Endothelial cell (in vitro differentiated cells): ENCODE measurements around the gene PTGIR. TPM values are rescaled to one million over a fixed set of nuclear protein-coding genes. Genes with fewer than 3 reads are reported as not detected.

Source experiments
- DNase-seq: peaks from one replicate; pipeline ENCODE4 v3.0.0; 2021; ENCODE audit warnings: low spot score
- H3K27ac Mint-ChIP-seq: one replicate; pipeline ENCODE4 v1.8.0; 2021; ENCODE audit warnings: mixed read lengths, inconsistent platforms; ENCODE audit not compliant: unreplicated experiment
- H3K27me3 Mint-ChIP-seq: one replicate; pipeline ENCODE4 v1.8.0; 2021; ENCODE audit warnings: mild to moderate bottlenecking, moderate library complexity, mixed read lengths, inconsistent platforms; ENCODE audit not compliant: unreplicated experiment
- H3K36me3 Mint-ChIP-seq: one replicate; pipeline ENCODE4 v1.8.0; 2021; ENCODE audit warnings: mild to moderate bottlenecking, low read depth, mixed read lengths, inconsistent platforms; ENCODE audit not compliant: unreplicated experiment
- H3K4me1 Mint-ChIP-seq: one replicate; pipeline ENCODE4 v1.8.0; 2021; ENCODE audit warnings: mild to moderate bottlenecking, mixed read lengths, inconsistent platforms; ENCODE audit not compliant: unreplicated experiment
- H3K4me3 Mint-ChIP-seq: one replicate; pipeline ENCODE4 v1.8.0; 2021; ENCODE audit warnings: mild to moderate bottlenecking, mixed read lengths, inconsistent platforms; ENCODE audit not compliant: unreplicated experiment
- H3K9me3 Mint-ChIP-seq: one replicate; pipeline ENCODE4 v1.8.0; 2021; ENCODE audit warnings: mixed read lengths, inconsistent platforms; ENCODE audit not compliant: unreplicated experiment
- total RNA-seq: library from RNA; stranded (reverse); fragmentation: NEBNext Ultra II Directional; extraction: Animal tissue kit (Norgen Biotek cat#: 25700); gene quantifications from one replicate; pipeline ENCODE4 v1.2.1, GENCODE V29; 2021; ENCODE audit not compliant: unreplicated experiment
- TF ChIP-seq, protein P1 (sequence below): fragments of 200-600 bp; sonication (generic); IDR thresholded peaks from one replicate; pipeline ENCODE4 v1.5.0; 2021; ENCODE audit warnings: antibody characterized with exemption; ENCODE audit not compliant: unreplicated experiment

PTGIR gene
- total RNA-seq, 1 donor from 2014 or later: not detected

DNA sequence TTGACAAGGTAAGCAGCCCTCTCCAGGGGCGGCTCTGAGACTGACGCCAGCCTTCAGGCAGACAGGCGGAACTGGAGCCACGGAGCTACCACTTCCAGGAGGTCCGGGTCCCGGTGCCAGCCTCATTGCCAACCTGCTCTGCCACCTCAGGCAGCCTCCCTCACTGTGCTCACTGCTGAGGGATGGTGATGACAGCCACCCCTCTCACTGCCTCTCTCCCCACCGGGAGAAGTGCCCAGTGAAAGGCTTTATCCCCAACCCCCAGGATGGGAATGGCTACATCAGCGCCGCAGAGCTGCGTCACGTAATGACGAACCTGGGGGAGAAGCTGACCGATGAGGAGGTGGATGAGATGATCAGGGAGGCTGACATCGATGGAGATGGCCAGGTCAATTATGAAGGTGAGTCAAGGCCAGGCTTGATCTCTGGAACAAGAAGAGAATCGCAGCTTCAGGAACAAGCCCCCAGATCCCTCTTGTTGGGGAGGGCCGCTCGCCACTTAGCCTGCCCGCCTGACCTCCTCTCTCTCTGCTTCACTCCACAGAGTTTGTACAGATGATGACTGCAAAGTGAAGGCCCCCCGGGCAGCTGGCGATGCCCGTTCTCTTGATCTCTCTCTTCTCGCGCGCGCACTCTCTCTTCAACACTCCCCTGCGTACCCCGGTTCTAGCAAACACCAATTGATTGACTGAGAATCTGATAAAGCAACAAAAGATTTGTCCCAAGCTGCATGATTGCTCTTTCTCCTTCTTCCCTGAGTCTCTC is 16.1 kb downstream of the PTGIR start:
- Mint-ChIP-seq H3K27ac (peak overlapping the region; percentile 52), H3K4me1 (peaks cover 3% of the 10 kb centered on the region), H3K27me3 (peaks cover 21% of the 10 kb centered on the region), H3K9me3 (no peaks in the 10 kb centered on the region), H3K36me3 (peaks cover 28% of the 10 kb centered on the region), H3K4me3 (peak overlapping the region; percentile 84)
- DNase-seq: no peak
- TF ChIP-seq, protein P1, sequence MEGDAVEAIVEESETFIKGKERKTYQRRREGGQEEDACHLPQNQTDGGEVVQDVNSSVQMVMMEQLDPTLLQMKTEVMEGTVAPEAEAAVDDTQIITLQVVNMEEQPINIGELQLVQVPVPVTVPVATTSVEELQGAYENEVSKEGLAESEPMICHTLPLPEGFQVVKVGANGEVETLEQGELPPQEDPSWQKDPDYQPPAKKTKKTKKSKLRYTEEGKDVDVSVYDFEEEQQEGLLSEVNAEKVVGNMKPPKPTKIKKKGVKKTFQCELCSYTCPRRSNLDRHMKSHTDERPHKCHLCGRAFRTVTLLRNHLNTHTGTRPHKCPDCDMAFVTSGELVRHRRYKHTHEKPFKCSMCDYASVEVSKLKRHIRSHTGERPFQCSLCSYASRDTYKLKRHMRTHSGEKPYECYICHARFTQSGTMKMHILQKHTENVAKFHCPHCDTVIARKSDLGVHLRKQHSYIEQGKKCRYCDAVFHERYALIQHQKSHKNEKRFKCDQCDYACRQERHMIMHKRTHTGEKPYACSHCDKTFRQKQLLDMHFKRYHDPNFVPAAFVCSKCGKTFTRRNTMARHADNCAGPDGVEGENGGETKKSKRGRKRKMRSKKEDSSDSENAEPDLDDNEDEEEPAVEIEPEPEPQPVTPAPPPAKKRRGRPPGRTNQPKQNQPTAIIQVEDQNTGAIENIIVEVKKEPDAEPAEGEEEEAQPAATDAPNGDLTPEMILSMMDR: no peak

DNA sequence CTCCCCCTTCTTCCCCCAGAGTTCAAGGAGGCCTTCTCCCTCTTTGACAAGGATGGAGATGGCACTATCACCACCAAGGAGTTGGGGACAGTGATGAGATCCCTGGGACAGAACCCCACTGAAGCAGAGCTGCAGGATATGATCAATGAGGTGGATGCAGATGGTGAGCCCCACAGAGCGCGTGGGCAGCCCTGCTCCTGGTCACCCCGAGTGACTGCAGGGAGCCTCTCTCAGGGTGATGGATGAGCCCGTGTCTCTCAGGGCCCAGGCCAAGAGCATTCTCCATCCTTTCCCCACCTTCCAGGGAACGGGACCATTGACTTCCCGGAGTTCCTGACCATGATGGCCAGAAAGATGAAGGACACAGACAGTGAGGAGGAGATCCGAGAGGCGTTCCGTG is 16.7 kb downstream of the PTGIR start:
- peaks cover 22% of the 10 kb centered on the region for H3K27me3 Mint-ChIP-seq
- H3K4me1 Mint-ChIP-seq: peaks cover 9% of the 10 kb centered on the region
- peaks cover 28% of the 10 kb centered on the region for H3K36me3 Mint-ChIP-seq
- no peak overlapping the region for H3K27ac Mint-ChIP-seq
- TF ChIP-seq, protein P1: no peak
- no peaks in the 10 kb centered on the region for H3K9me3 Mint-ChIP-seq
- no peak for DNase-seq
- peak overlapping the region; percentile 47 for H3K4me3 Mint-ChIP-seq

DNA sequence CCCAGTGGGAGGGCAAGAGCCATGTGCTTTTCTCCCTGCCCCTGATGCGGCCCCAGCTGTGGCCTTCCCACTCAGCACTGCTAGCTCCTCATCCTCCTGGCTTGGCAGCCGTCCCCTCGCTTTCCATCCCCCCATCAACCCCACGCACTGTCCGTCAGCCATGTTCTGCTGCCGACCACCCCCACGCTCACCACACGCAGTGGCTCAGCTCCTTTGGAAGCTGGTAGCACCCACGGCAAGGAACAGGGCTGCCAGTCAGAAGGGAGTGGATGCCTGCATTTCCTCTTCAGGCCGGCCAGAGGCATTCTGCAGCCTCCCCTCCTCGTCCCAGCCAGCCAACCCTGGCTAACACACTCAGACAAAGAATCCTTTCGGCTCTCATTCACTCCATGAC is 17.4 kb downstream of the PTGIR start:
- DNase-seq: no peak
- peaks cover 22% of the 10 kb centered on the region for H3K27me3 Mint-ChIP-seq
- H3K4me1 Mint-ChIP-seq: peaks cover 15% of the 10 kb centered on the region
- no peaks in the 10 kb centered on the region for H3K9me3 Mint-ChIP-seq
- no peak overlapping the region for H3K27ac Mint-ChIP-seq
- peaks cover 28% of the 10 kb centered on the region for H3K36me3 Mint-ChIP-seq
- peak overlapping the region; percentile 59 for H3K4me3 Mint-ChIP-seq
- TF ChIP-seq, protein P1: no peak

DNA sequence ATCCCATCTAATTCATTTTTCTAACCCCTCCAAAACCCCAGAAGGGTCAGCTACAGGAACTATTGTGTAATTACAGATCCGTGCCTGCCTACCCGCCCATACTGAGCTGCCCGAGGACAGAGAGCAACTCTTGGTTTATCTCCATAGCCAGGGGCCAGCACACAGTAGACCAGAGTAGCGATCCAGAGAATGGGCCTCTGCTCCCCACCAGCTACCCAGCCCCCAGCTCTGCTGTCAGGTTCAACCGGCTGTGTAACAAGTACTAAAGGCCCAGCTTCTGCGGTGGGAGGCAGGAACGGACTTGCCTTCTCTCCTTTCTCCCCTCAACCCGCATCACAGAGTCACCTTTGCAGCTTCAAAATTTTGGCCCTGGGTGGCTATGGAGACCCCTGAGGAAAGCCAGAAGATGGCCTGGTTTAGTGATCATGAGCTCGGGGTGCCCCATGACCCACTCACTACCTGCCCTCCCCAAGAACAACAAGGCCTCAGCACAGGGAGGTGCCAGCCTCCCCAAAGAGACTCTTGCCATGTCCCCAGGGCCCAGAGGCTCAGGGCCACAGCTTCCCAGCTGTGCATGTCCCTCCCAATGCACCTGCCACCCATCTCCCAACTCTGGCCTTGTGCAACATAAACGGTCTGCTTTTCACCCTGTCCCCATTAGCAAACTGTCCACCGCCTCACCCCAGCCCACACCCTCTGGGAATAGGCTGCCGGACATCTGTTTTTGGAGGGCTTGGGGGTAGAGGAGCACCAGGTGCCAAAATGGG is 18.0 kb downstream of the PTGIR start:
- DNase-seq: no peak
- peak overlapping the region; percentile 70 for H3K4me3 Mint-ChIP-seq
- H3K4me1 Mint-ChIP-seq: peaks cover 20% of the 10 kb centered on the region
- H3K27me3 Mint-ChIP-seq: peaks cover 20% of the 10 kb centered on the region
- TF ChIP-seq, protein P1: no peak
- H3K36me3 Mint-ChIP-seq: peaks cover 28% of the 10 kb centered on the region
- no peaks in the 10 kb centered on the region for H3K9me3 Mint-ChIP-seq
- peak overlapping the region; percentile 20 for H3K27ac Mint-ChIP-seq

DNA sequence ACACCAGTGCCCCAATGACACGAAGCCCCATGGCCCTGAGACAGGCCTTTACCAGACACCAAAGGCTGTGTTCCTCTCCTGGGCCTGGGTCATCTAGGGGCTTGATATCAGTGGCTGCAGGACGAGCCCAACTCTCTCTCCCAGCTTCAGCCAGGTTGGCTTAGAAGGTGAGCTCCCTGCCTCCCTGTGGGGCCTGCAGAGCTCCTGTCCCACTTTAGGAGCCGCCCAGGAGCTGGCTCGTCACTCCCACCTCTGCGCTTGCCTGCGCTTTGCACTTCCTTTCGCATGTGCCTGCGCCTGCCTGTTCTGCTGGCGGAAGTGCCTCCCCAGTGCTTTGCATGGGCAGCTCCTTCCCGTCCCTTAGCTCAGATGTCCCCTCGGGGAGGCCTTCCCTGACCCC is 18.9 kb downstream of the PTGIR start:
- H3K27me3 Mint-ChIP-seq: peaks cover 15% of the 10 kb centered on the region
- peaks cover 20% of the 10 kb centered on the region for H3K4me1 Mint-ChIP-seq
- peaks cover 28% of the 10 kb centered on the region for H3K36me3 Mint-ChIP-seq
- no peaks in the 10 kb centered on the region for H3K9me3 Mint-ChIP-seq
- peak overlapping the region; percentile 20 for H3K27ac Mint-ChIP-seq
- peak overlapping the region; percentile 70 for H3K4me3 Mint-ChIP-seq
- no peak for DNase-seq
- TF ChIP-seq, protein P1: no peak
